Small intestine (tissue), 7 donors: ENCODE measurements around the gene RBMS3. TPM values are rescaled to one million over a fixed set of nuclear protein-coding genes. Genes with fewer than 3 reads are reported as not detected.

Experiments
- DNase-seq, 2 donors: peaks; one replicate each; pipeline versions ENCODE4 v3.0.0 to v3.0.0-alpha.2; 2013
- FAIRE-seq: peaks from 2 replicates; lab custom pipeline; 2012; peaks lifted over from hg19 to GRCh38; lab: Jason Lieb, UNC
- H3K27ac ChIP-seq, 3 donors: one replicate each; pipeline ENCODE4 v1.5.1; 2013; ENCODE audit warnings: low read length in 2 of 3, mild to moderate bottlenecking in 2 of 3, control low read depth in 1 of 3, inconsistent platforms in 1 of 3, low read depth in 1 of 3, moderate library complexity in 1 of 3
- H3K27me3 ChIP-seq, 3 donors: one replicate each; pipeline ENCODE4 v1.6.1; 2013; ENCODE audit warnings: low read length in 3 of 3, inconsistent platforms in 1 of 3; ENCODE audit not compliant: control insufficient read depth in 3 of 3, insufficient read depth in 3 of 3
- H3K36me3 ChIP-seq, 3 donors: one replicate each; pipeline ENCODE4 v1.6.1; 2013; ENCODE audit warnings: low read length in 3 of 3, inconsistent platforms in 1 of 3, low read depth in 1 of 3, mild to moderate bottlenecking in 1 of 3, moderate library complexity in 1 of 3; ENCODE audit not compliant: control insufficient read depth in 3 of 3, insufficient read depth in 2 of 3
- H3K4me1 ChIP-seq, 3 donors: one replicate each; pipeline ENCODE4 v1.6.1; 2013; ENCODE audit warnings: low read length in 2 of 3, inconsistent platforms in 1 of 3, low read depth in 1 of 3, mild to moderate bottlenecking in 1 of 3, moderate library complexity in 1 of 3; ENCODE audit not compliant: control insufficient read depth in 3 of 3, insufficient read depth in 2 of 3
- H3K4me3 ChIP-seq, 3 donors: one replicate each; pipeline ENCODE4 v1.5.1; 2013; ENCODE audit warnings: low read length in 3 of 3, control low read depth in 1 of 3, inconsistent platforms in 1 of 3, low read depth in 1 of 3, mild to moderate bottlenecking in 1 of 3, moderate library complexity in 1 of 3
- H3K9me3 ChIP-seq, 2 donors: one replicate each; pipeline ENCODE4 v1.6.1; 2013; ENCODE audit warnings: low read depth in 1 of 2, low read length in 1 of 2; ENCODE audit not compliant: control insufficient read depth in 2 of 2, insufficient read depth in 1 of 2
- WGBS, 3 donors: extraction: QIAGEN DNeasy Blood & Tissue Kit; methylation state at CpG; one replicate each; pipeline ENCODE4 v1.1.7; 2013; 5-methylcytosine and 5-hydroxymethylcytosine counted together
- polyA plus RNA-seq, 4 donors: library from polyadenylated mRNA; stranded (reverse) in 3 of 4; unstranded in 1 of 4; fragments of 200-250 nt in 3 of 4; fragments of 120-200 nt in 1 of 4; gene quantifications; one replicate each; pipeline versions ENCODE4 v1.2.1 to v1.2.3, GENCODE V29; 2013
- donor health status: healthy with polysubstance abuse.
- donor health status: control.
- donor health status: control.
- donor health status: Bipolar disorder and iron deficiency.
- donor health status: healthy.

Gene RBMS3
- polyA plus RNA-seq, 4 donors, result 0.81 to 6.4 (median 4.8) TPM; not detected in 1

GRCh38 chr3:29972320-29972993 is 691.6 kb downstream of the RBMS3 start:
- no peaks in the 10 kb centered on the region for H3K9me3 ChIP-seq
- H3K27me3 ChIP-seq, result no peaks in the 10 kb centered on the region
- DNase-seq (no peak), FAIRE-seq (no peak)
- WGBS, 3 donors, result 47 to 54% (median 52%) methylated on average over 3 of the region's 3 CpGs
- no peaks in the 10 kb centered on the region for H3K36me3 ChIP-seq
- no peak overlapping the region for H3K4me3 ChIP-seq
- no peaks in the 10 kb centered on the region for H3K4me1 ChIP-seq
- no peak overlapping the region for H3K27ac ChIP-seq

- H3K36me3 ChIP-seq, result no peaks in the 10 kb centered on the region
- H3K27me3 ChIP-seq, result no peaks in the 10 kb centered on the region
- H3K4me1 ChIP-seq, result no peaks in the 10 kb centered on the region
- 81 to 94% (median 89%) methylated on average over 1 of the region's 1 CpG for WGBS, 3 donors
- no peak overlapping the region for H3K4me3 ChIP-seq
- no peaks in the 10 kb centered on the region for H3K9me3 ChIP-seq
- DNase-seq (no peak), FAIRE-seq (no peak)
- H3K27ac ChIP-seq, result no peak overlapping the region
Measured at GRCh38 chr3:29973763-29974162, 692.9 kb downstream of the RBMS3 start.

- no peak for FAIRE-seq
- no peak for DNase-seq
- Histone ChIP-seq H3K4me3 (no peak overlapping the region), H3K9me3 (no peaks in the 10 kb centered on the region), H3K4me1 (no peaks in the 10 kb centered on the region), H3K27me3 (no peaks in the 10 kb centered on the region), H3K36me3 (no peaks in the 10 kb centered on the region), H3K27ac (no peak overlapping the region)
- WGBS, 3 donors, result 86 to 92% (median 89%) methylated on average over 5 of the region's 5 CpGs
Measured at GRCh38 chr3:29976871-29977270, 696.0 kb downstream of the RBMS3 start.

- no peak for FAIRE-seq
- Histone ChIP-seq H3K27me3 (no peaks in the 10 kb centered on the region), H3K9me3 (no peaks in the 10 kb centered on the region), H3K36me3 (no peaks in the 10 kb centered on the region), H3K27ac (no peak overlapping the region), H3K4me1 (no peaks in the 10 kb centered on the region), H3K4me3 (no peak overlapping the region)
- no peak for DNase-seq
- 37 to 51% (median 45%) methylated on average over 2 of the region's 2 CpGs for WGBS, 3 donors
Measured at GRCh38 chr3:29977360-29977759, 696.5 kb downstream of the RBMS3 start.

- Histone ChIP-seq H3K4me3 (no peak overlapping the region), H3K9me3 (no peaks in the 10 kb centered on the region), H3K27me3 (no peaks in the 10 kb centered on the region), H3K27ac (no peak overlapping the region), H3K36me3 (no peaks in the 10 kb centered on the region), H3K4me1 (no peaks in the 10 kb centered on the region)
- DNase-seq (no peak), FAIRE-seq (no peak)
Measured at GRCh38 chr3:29978036-29978435, 697.2 kb downstream of the RBMS3 start.

GRCh38 chr3:29991198-29991597 is 710.3 kb downstream of the RBMS3 start:
- Histone ChIP-seq H3K27me3 (no peaks in the 10 kb centered on the region), H3K9me3 (no peaks in the 10 kb centered on the region), H3K4me1 (no peaks in the 10 kb centered on the region), H3K36me3 (peaks cover 0 to 2% (median 0%) of the 10 kb centered on the region in 3 donors), H3K4me3 (no peak overlapping the region), H3K27ac (no peak overlapping the region)
- FAIRE-seq (no peak), DNase-seq (no peak)

GRCh38 chr3:30002797-30003196 is 721.9 kb downstream of the RBMS3 start:
- no peaks in the 10 kb centered on the region for H3K9me3 ChIP-seq
- H3K4me1 ChIP-seq, result no peaks in the 10 kb centered on the region
- no peak overlapping the region for H3K4me3 ChIP-seq
- H3K27me3 ChIP-seq, result no peaks in the 10 kb centered on the region
- no peak for DNase-seq
- H3K27ac ChIP-seq, result no peak overlapping the region
- H3K36me3 ChIP-seq, result no peaks in the 10 kb centered on the region
- 72 to 88% (median 84%) methylated on average over 1 of the region's 1 CpG for WGBS, 3 donors
- FAIRE-seq, result no peak

GRCh38 chr3:30003741-30004140 is 722.9 kb downstream of the RBMS3 start:
- 31 to 50% (median 36%) methylated on average over 1 of the region's 1 CpG for WGBS, 3 donors
- Histone ChIP-seq H3K9me3 (no peaks in the 10 kb centered on the region), H3K4me1 (no peaks in the 10 kb centered on the region), H3K27ac (no peak overlapping the region), H3K27me3 (no peaks in the 10 kb centered on the region), H3K36me3 (no peaks in the 10 kb centered on the region), H3K4me3 (no peak overlapping the region)
- FAIRE-seq (no peak), DNase-seq (no peak)

- no peak for DNase-seq
- no peak overlapping the region for H3K27ac ChIP-seq
- no peak for FAIRE-seq
- 75 to 92% (median 89%) methylated on average over 3 of the region's 3 CpGs for WGBS, 3 donors
- H3K36me3 ChIP-seq, result no peaks in the 10 kb centered on the region
- H3K4me1 ChIP-seq, result no peaks in the 10 kb centered on the region
- H3K9me3 ChIP-seq, result no peaks in the 10 kb centered on the region
- H3K4me3 ChIP-seq, result no peak overlapping the region
- no peaks in the 10 kb centered on the region for H3K27me3 ChIP-seq
Measured at GRCh38 chr3:30004481-30004880, 723.6 kb downstream of the RBMS3 start.
